Measurements from ENCODE around the gene PDLIM5. TPM values are rescaled to one million over a fixed set of nuclear protein-coding genes. Genes with fewer than 3 reads are reported as not detected.

The PDLIM5 gene
- total RNA-seq, 1 experiment from 2014 or later: 44.7 TPM

DNA sequence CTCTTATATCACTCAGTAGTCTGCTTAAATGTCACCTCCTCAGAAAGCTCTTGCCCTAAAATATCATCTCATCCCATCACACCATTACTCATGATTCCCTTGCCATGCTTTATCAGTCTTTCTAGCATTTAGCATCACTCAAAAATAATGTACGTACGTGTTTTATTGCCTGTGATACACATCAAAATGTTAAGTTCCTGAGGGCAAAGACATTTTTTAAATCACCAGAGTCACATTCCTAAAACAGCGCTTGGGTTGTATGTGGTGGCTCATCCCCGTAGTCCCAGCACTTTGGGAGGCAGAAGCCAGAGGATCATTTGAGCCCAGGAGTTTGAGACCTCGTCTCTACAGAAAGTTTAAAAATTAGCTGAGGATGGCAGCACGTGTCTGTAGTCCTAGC lies 21.3 kb upstream of the PDLIM5 start:
- Histone ChIP-seq H3K27ac (ENCODE audit: low read length) (no peak overlapping the region), H3K36me3 (ENCODE audit: control insufficient read depth, insufficient read depth, low read length) (no peaks in the 10 kb centered on the region), H3K4me3 (ENCODE audit: low read depth in 2 of 2, low read length in 2 of 2) (no peak overlapping the region), H3K4me1 (ENCODE audit: control insufficient read depth, insufficient read depth, low read length) (no peaks in the 10 kb centered on the region), H3K27me3 (ENCODE audit: control insufficient read depth, insufficient read depth, low read length) (no peaks in the 10 kb centered on the region), H3K9me3 (ENCODE audit: control insufficient read depth, insufficient read depth, low read depth, low read length) (no peaks in the 10 kb centered on the region)
- CTCF ChIA-PET: no interaction called here
- in situ Hi-C loops (cut with HindIII; ENCODE audit: low pct_unique_long_range_greater_than_20kb, low sequenced_read_pairs) (no loop called here), intact Hi-C loops (cut with micrococcal nuclease; ENCODE audit: unreplicated experiment) (no loop called here)
- ATAC-seq: no peak
- no TSS peak for BruUV-seq (replicated peaks)
- DNase-seq (ENCODE audit: low read depth, low spot score): no peak
- TF ChIP-seq REST (IDR thresholded peaks at IDR 0.05; ENCODE audit: insufficient read depth in 1 of 2, low read depth in 2 of 2, low read length in 1 of 2) (no peak), POLR2AphosphoS5 (IDR thresholded peaks at IDR 0.05; ENCODE audit: low read depth, low read length) (no peak), TCF7L2 (IDR thresholded peaks at IDR 0.05; ENCODE audit: low read depth, low read length) (no peak), SIN3A (IDR thresholded peaks at IDR 0.05; ENCODE audit: borderline replicate concordance, insufficient read depth, low read depth, low read length) (no peak), CTCF (IDR thresholded peaks at IDR 0.05) (no peak)
- POLR2A ChIA-PET: no interaction called here

GRCh38 chr4:94431388-94431787 lies 20.4 kb upstream of the PDLIM5 start:
- H3K4me1 ChIP-seq (ENCODE audit: control insufficient read depth, insufficient read depth, low read length): no peaks in the 10 kb centered on the region
- ATAC-seq (no peak), DNase-seq (ENCODE audit: low read depth, low spot score) (no peak)
- ChIA-PET POLR2A (no interaction called here), CTCF (interaction anchor here (0.5 kb wide), 1 partner anchor 20 kb away, joined by 5 read pairs; the partner anchor contains the start of gene PDLIM5)
- H3K27ac ChIP-seq (ENCODE audit: low read length): no peak overlapping the region
- in situ Hi-C loops (cut with HindIII; ENCODE audit: low pct_unique_long_range_greater_than_20kb, low sequenced_read_pairs) (no loop called here), intact Hi-C loops (cut with micrococcal nuclease; ENCODE audit: unreplicated experiment) (no loop called here)
- H3K27me3 ChIP-seq (ENCODE audit: control insufficient read depth, insufficient read depth, low read length): no peaks in the 10 kb centered on the region
- TF ChIP-seq SIN3A (IDR thresholded peaks at IDR 0.05; ENCODE audit: borderline replicate concordance, insufficient read depth, low read depth, low read length): no peak
- TF ChIP-seq REST (IDR thresholded peaks at IDR 0.05; ENCODE audit: insufficient read depth in 1 of 2, low read depth in 2 of 2, low read length in 1 of 2): no peak
- TF ChIP-seq POLR2AphosphoS5 (IDR thresholded peaks at IDR 0.05; ENCODE audit: low read depth, low read length): no peak
- no peak for TF ChIP-seq CTCF (IDR thresholded peaks at IDR 0.05)
- no peak for TF ChIP-seq TCF7L2 (IDR thresholded peaks at IDR 0.05; ENCODE audit: low read depth, low read length)
- H3K4me3 ChIP-seq (ENCODE audit: low read depth in 2 of 2, low read length in 2 of 2): no peak overlapping the region
- BruUV-seq (replicated peaks): no TSS peak
- no peaks in the 10 kb centered on the region for H3K36me3 ChIP-seq (ENCODE audit: control insufficient read depth, insufficient read depth, low read length)
- no peaks in the 10 kb centered on the region for H3K9me3 ChIP-seq (ENCODE audit: control insufficient read depth, insufficient read depth, low read depth, low read length)
